Smooth muscle cell of the brain vasculature (primary cell): ENCODE results near the gene PHLDB1.
A peak's percentile ranks its signal among the peaks of the same experiment; 100 is the strongest.
"Not testable (repeated sequence)": the region's sequence is repeated elsewhere in the genome, so short reads cannot be mapped to it uniquely, and the experiment has no call there.

Source experiments
- DNase-seq: peaks from one replicate; pipeline ENCODE4 v3.0.0-alpha.2; 2012; ENCODE audit warnings: low read depth, low spot score

PHLDB1 gene

GRCh38 chr11:118684187-118684586, 76.8 kb downstream of the PHLDB1 start:
- DNase-seq: no peak

GRCh38 chr11:118687906-118688305, 80.5 kb downstream of the PHLDB1 start:
- DNase-seq: no peak

- not testable (repeated sequence) for DNase-seq
These were observed 80.9 kb downstream of the PHLDB1 start for GRCh38 chr11:118688339-118688738.

- no peak for DNase-seq
These were observed 81.6 kb downstream of the PHLDB1 start for GRCh38 chr11:118688851-118689502.

- DNase-seq: no peak
These were observed 82.1 kb downstream of the PHLDB1 start for GRCh38 chr11:118689503-118689851.

- DNase-seq: peak; percentile 67
These were observed 82.6 kb downstream of the PHLDB1 start for GRCh38 chr11:118689852-118690552.

GRCh38 chr11:118690553-118691304, 83.3 kb downstream of the PHLDB1 start:
- DNase-seq: no peak

- DNase-seq: no peak
These were observed 84.8 kb downstream of the PHLDB1 start for GRCh38 chr11:118691926-118692830.

- DNase-seq: no peak
These were observed 86.8 kb downstream of the PHLDB1 start for GRCh38 chr11:118694185-118694584.

- DNase-seq: no peak
These were observed 87.4 kb downstream of the PHLDB1 start for GRCh38 chr11:118694771-118695170.

- no peak for DNase-seq
These were observed 89.3 kb downstream of the PHLDB1 start for GRCh38 chr11:118696673-118697226.

GRCh38 chr11:118697346-118697745, 89.9 kb downstream of the PHLDB1 start:
- no peak for DNase-seq

GRCh38 chr11:118699506-118700220, 92.2 kb downstream of the PHLDB1 start:
- no peak for DNase-seq

GRCh38 chr11:118703563-118704106, 96.2 kb downstream of the PHLDB1 start:
- DNase-seq: no peak

GRCh38 chr11:118705111-118705741, 97.8 kb downstream of the PHLDB1 start:
- DNase-seq: no peak

- no peak for DNase-seq
These were observed 98.6 kb downstream of the PHLDB1 start for GRCh38 chr11:118705791-118706545.

- no peak for DNase-seq
These were observed 99.1 kb downstream of the PHLDB1 start for GRCh38 chr11:118706546-118706825.
